Measurements from ENCODE around the gene SPATC1L.

DNA sequence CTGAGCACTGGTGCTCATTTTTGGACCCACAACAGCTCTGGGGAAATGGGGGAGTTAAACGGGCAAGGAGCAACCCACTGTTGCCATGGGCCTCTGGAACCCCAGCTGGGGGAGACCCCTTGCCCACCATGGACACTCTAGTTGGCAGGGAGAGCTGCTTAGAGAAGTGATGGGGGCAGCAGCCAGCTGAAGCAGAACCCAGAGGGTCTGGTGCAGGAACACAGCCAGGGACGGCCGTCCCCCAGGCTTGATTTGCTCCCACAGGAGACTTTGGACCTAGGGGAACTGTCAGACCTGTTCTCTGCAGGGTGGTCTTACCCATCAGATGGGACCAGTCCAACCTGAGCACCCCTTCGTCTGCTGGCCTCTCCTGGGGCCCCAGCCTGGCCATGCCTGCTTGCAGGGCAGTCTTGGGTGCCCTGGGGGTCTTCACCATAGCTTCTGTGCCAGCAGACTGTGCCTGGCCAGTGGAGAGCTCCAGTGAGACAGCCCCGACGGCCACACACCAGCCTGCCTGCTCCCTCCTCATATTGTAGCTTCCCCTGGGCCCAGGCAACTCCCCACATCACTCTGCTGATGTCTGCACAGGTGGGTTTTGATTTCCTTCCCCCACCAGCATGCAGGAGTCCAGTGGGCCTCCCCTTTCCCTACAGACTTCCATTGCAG, 11.3 kb downstream of the SPATC1L start:
- TF ChIP-seq ZBTB48 (tag by site-specific recombination; IDR thresholded peaks at IDR 0.05) (no peak), ZNF140 (tag by site-specific recombination; IDR thresholded peaks at IDR 0.05) (no peak), ZNF521 (tag by site-specific recombination; IDR thresholded peaks at IDR 0.05) (no peak), ZNF138 (tag by site-specific recombination; IDR thresholded peaks at IDR 0.05; ENCODE audit: borderline replicate concordance) (no peak), ZFP37 (tag by site-specific recombination; IDR thresholded peaks at IDR 0.05) (no peak)
- TF ChIP-seq, protein P1, sequence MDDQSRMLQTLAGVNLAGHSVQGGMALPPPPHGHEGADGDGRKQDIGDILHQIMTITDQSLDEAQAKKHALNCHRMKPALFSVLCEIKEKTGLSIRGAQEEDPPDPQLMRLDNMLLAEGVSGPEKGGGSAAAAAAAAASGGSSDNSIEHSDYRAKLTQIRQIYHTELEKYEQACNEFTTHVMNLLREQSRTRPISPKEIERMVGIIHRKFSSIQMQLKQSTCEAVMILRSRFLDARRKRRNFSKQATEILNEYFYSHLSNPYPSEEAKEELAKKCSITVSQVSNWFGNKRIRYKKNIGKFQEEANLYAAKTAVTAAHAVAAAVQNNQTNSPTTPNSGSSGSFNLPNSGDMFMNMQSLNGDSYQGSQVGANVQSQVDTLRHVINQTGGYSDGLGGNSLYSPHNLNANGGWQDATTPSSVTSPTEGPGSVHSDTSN (CRISPR knock-in tag; IDR thresholded peaks at IDR 0.05), result no peak

Measured in HEK293 (cell line).